ENCODE results near the gene PCBD2. TPM values are rescaled to one million over a fixed set of nuclear protein-coding genes. Genes with fewer than 3 reads are reported as not detected.

The PCBD2 gene
- total and polyA plus RNA-seq, 2 donors: 5.9 to 6.8 TPM

- Histone ChIP-seq H3K9me3 (ENCODE audit: control insufficient read depth in 2 of 2, insufficient read depth in 1 of 2, low read length in 1 of 2) (no peaks in the 10 kb centered on the region), H3K36me3 (ENCODE audit: control insufficient read depth in 2 of 2, insufficient read depth in 2 of 2, low read length in 1 of 2) (peaks cover 20 to 30% of the 10 kb centered on the region in 2 donors), H3K4me3 (ENCODE audit: low read length in 2 of 2) (no peak overlapping the region), H3K27me3 (ENCODE audit: control insufficient read depth in 2 of 2, insufficient read depth in 1 of 2, low read length in 1 of 2) (no peaks in the 10 kb centered on the region), H3K4me1 (ENCODE audit: control insufficient read depth in 2 of 2, insufficient read depth in 2 of 2, low read length in 2 of 2) (no peaks in the 10 kb centered on the region), H3K27ac (ENCODE audit: low read depth in 1 of 2, low read length in 1 of 2) (no peak overlapping the region)
- no peak for DNase-seq (ENCODE audit: low read depth in 6 of 9, low spot score in 9 of 9)
- WGBS: 97% methylated on average over 6 of the region's 6 CpGs
Observed at GRCh38 chr5:134938030-134938429, 33.1 kb downstream of the PCBD2 start.

GRCh38 chr5:134939500-134939899, 34.6 kb downstream of the PCBD2 start:
- Histone ChIP-seq H3K36me3 (ENCODE audit: control insufficient read depth in 2 of 2, insufficient read depth in 2 of 2, low read length in 1 of 2) (peaks cover 16 to 24% of the 10 kb centered on the region in 2 donors), H3K4me3 (ENCODE audit: low read length in 2 of 2) (no peak overlapping the region), H3K27me3 (ENCODE audit: control insufficient read depth in 2 of 2, insufficient read depth in 1 of 2, low read length in 1 of 2) (no peaks in the 10 kb centered on the region), H3K27ac (ENCODE audit: low read depth in 1 of 2, low read length in 1 of 2) (no peak overlapping the region), H3K9me3 (ENCODE audit: control insufficient read depth in 2 of 2, insufficient read depth in 1 of 2, low read length in 1 of 2) (no peaks in the 10 kb centered on the region), H3K4me1 (ENCODE audit: control insufficient read depth in 2 of 2, insufficient read depth in 2 of 2, low read length in 2 of 2) (no peaks in the 10 kb centered on the region)
- WGBS: 100% methylated on average over 1 of the region's 1 CpG
- no peak for DNase-seq (ENCODE audit: low read depth in 6 of 9, low spot score in 9 of 9)

GRCh38 chr5:134943547-134943946, 38.6 kb downstream of the PCBD2 start:
- peaks cover 5 to 9% of the 10 kb centered on the region in 2 donors for H3K36me3 ChIP-seq (ENCODE audit: control insufficient read depth in 2 of 2, insufficient read depth in 2 of 2, low read length in 1 of 2)
- no peak for DNase-seq (ENCODE audit: low read depth in 6 of 9, low spot score in 9 of 9)
- no peaks in the 10 kb centered on the region for H3K9me3 ChIP-seq (ENCODE audit: control insufficient read depth in 2 of 2, insufficient read depth in 1 of 2, low read length in 1 of 2)
- H3K27ac ChIP-seq (ENCODE audit: low read depth in 1 of 2, low read length in 1 of 2): no peak overlapping the region
- no peak overlapping the region for H3K4me3 ChIP-seq (ENCODE audit: low read length in 2 of 2)
- no peaks in the 10 kb centered on the region for H3K27me3 ChIP-seq (ENCODE audit: control insufficient read depth in 2 of 2, insufficient read depth in 1 of 2, low read length in 1 of 2)
- H3K4me1 ChIP-seq (ENCODE audit: control insufficient read depth in 2 of 2, insufficient read depth in 2 of 2, low read length in 2 of 2): no peaks in the 10 kb centered on the region
- 88% methylated on average over 1 of the region's 1 CpG for WGBS

GRCh38 chr5:134944630-134945029, 39.7 kb downstream of the PCBD2 start:
- H3K27me3 ChIP-seq (ENCODE audit: control insufficient read depth in 2 of 2, insufficient read depth in 1 of 2, low read length in 1 of 2): no peaks in the 10 kb centered on the region
- H3K36me3 ChIP-seq (ENCODE audit: control insufficient read depth in 2 of 2, insufficient read depth in 2 of 2, low read length in 1 of 2): peaks cover 5 to 9% of the 10 kb centered on the region in 2 donors
- no peaks in the 10 kb centered on the region for H3K9me3 ChIP-seq (ENCODE audit: control insufficient read depth in 2 of 2, insufficient read depth in 1 of 2, low read length in 1 of 2)
- WGBS: 93% methylated on average over 1 of the region's 1 CpG
- H3K27ac ChIP-seq (ENCODE audit: low read depth in 1 of 2, low read length in 1 of 2): no peak overlapping the region
- DNase-seq (ENCODE audit: low read depth in 6 of 9, low spot score in 9 of 9): no peak
- H3K4me1 ChIP-seq (ENCODE audit: control insufficient read depth in 2 of 2, insufficient read depth in 2 of 2, low read length in 2 of 2): no peaks in the 10 kb centered on the region
- H3K4me3 ChIP-seq (ENCODE audit: low read length in 2 of 2): no peak overlapping the region

- H3K9me3 ChIP-seq (ENCODE audit: control insufficient read depth in 2 of 2, insufficient read depth in 1 of 2, low read length in 1 of 2): no peaks in the 10 kb centered on the region
- H3K27me3 ChIP-seq (ENCODE audit: control insufficient read depth in 2 of 2, insufficient read depth in 1 of 2, low read length in 1 of 2): no peaks in the 10 kb centered on the region
- H3K4me3 ChIP-seq (ENCODE audit: low read length in 2 of 2): no peak overlapping the region
- DNase-seq (ENCODE audit: low read depth in 6 of 9, low spot score in 9 of 9): no peak
- no peaks in the 10 kb centered on the region for H3K4me1 ChIP-seq (ENCODE audit: control insufficient read depth in 2 of 2, insufficient read depth in 2 of 2, low read length in 2 of 2)
- peaks cover 2 to 5% of the 10 kb centered on the region in 2 donors for H3K36me3 ChIP-seq (ENCODE audit: control insufficient read depth in 2 of 2, insufficient read depth in 2 of 2, low read length in 1 of 2)
- WGBS: 96% methylated on average over 2 of the region's 2 CpGs
- H3K27ac ChIP-seq (ENCODE audit: low read depth in 1 of 2, low read length in 1 of 2): no peak overlapping the region
Observed at GRCh38 chr5:134945041-134945440, 40.1 kb downstream of the PCBD2 start.

GRCh38 chr5:134948911-134949310, 44.0 kb downstream of the PCBD2 start:
- WGBS: 95% methylated on average over 5 of the region's 5 CpGs
- Histone ChIP-seq H3K27me3 (ENCODE audit: control insufficient read depth in 2 of 2, insufficient read depth in 1 of 2, low read length in 1 of 2) (no peaks in the 10 kb centered on the region), H3K36me3 (ENCODE audit: control insufficient read depth in 2 of 2, insufficient read depth in 2 of 2, low read length in 1 of 2) (no peaks in the 10 kb centered on the region), H3K27ac (ENCODE audit: low read depth in 1 of 2, low read length in 1 of 2) (no peak overlapping the region), H3K4me1 (ENCODE audit: control insufficient read depth in 2 of 2, insufficient read depth in 2 of 2, low read length in 2 of 2) (no peaks in the 10 kb centered on the region), H3K9me3 (ENCODE audit: control insufficient read depth in 2 of 2, insufficient read depth in 1 of 2, low read length in 1 of 2) (peaks cover 0 to 7% of the 10 kb centered on the region in 2 donors), H3K4me3 (ENCODE audit: low read length in 2 of 2) (no peak overlapping the region)
- DNase-seq (ENCODE audit: low read depth in 6 of 9, low spot score in 9 of 9): no peak

- H3K36me3 ChIP-seq (ENCODE audit: control insufficient read depth in 2 of 2, insufficient read depth in 2 of 2, low read length in 1 of 2): no peaks in the 10 kb centered on the region
- no peak overlapping the region for H3K27ac ChIP-seq (ENCODE audit: low read depth in 1 of 2, low read length in 1 of 2)
- 99% methylated on average over 5 of the region's 5 CpGs for WGBS
- peaks cover 0 to 9% of the 10 kb centered on the region in 2 donors for H3K9me3 ChIP-seq (ENCODE audit: control insufficient read depth in 2 of 2, insufficient read depth in 1 of 2, low read length in 1 of 2)
- no peak for DNase-seq (ENCODE audit: low read depth in 6 of 9, low spot score in 9 of 9)
- H3K4me1 ChIP-seq (ENCODE audit: control insufficient read depth in 2 of 2, insufficient read depth in 2 of 2, low read length in 2 of 2): no peaks in the 10 kb centered on the region
- H3K4me3 ChIP-seq (ENCODE audit: low read length in 2 of 2): no peak overlapping the region
- no peaks in the 10 kb centered on the region for H3K27me3 ChIP-seq (ENCODE audit: control insufficient read depth in 2 of 2, insufficient read depth in 1 of 2, low read length in 1 of 2)
Observed at GRCh38 chr5:134949316-134949715, 44.4 kb downstream of the PCBD2 start.

- WGBS: 92% methylated on average over 4 of the region's 4 CpGs
- peaks cover 0 to 6% of the 10 kb centered on the region in 2 donors for H3K36me3 ChIP-seq (ENCODE audit: control insufficient read depth in 2 of 2, insufficient read depth in 2 of 2, low read length in 1 of 2)
- H3K9me3 ChIP-seq (ENCODE audit: control insufficient read depth in 2 of 2, insufficient read depth in 1 of 2, low read length in 1 of 2): peaks cover 0 to 14% of the 10 kb centered on the region in 2 donors
- no peaks in the 10 kb centered on the region for H3K27me3 ChIP-seq (ENCODE audit: control insufficient read depth in 2 of 2, insufficient read depth in 1 of 2, low read length in 1 of 2)
- no peak overlapping the region for H3K4me3 ChIP-seq (ENCODE audit: low read length in 2 of 2)
- H3K27ac ChIP-seq (ENCODE audit: low read depth in 1 of 2, low read length in 1 of 2): no peak overlapping the region
- peak in 1 of 9 donors; percentile 3 for DNase-seq (ENCODE audit: low read depth in 6 of 9, low spot score in 9 of 9)
- no peaks in the 10 kb centered on the region for H3K4me1 ChIP-seq (ENCODE audit: control insufficient read depth in 2 of 2, insufficient read depth in 2 of 2, low read length in 2 of 2)
Observed at GRCh38 chr5:134957920-134958608, 53.1 kb downstream of the PCBD2 start.

GRCh38 chr5:134958755-134959154, 53.8 kb downstream of the PCBD2 start:
- DNase-seq (ENCODE audit: low read depth in 6 of 9, low spot score in 9 of 9): no peak
- no peak overlapping the region for H3K4me3 ChIP-seq (ENCODE audit: low read length in 2 of 2)
- WGBS: 96% methylated on average over 3 of the region's 3 CpGs
- no peaks in the 10 kb centered on the region for H3K27me3 ChIP-seq (ENCODE audit: control insufficient read depth in 2 of 2, insufficient read depth in 1 of 2, low read length in 1 of 2)
- peaks cover 0 to under 1% of the 10 kb centered on the region in 2 donors for H3K4me1 ChIP-seq (ENCODE audit: control insufficient read depth in 2 of 2, insufficient read depth in 2 of 2, low read length in 2 of 2)
- H3K9me3 ChIP-seq (ENCODE audit: control insufficient read depth in 2 of 2, insufficient read depth in 1 of 2, low read length in 1 of 2): peaks cover 0 to 9% of the 10 kb centered on the region in 2 donors
- peaks cover 0 to 6% of the 10 kb centered on the region in 2 donors for H3K36me3 ChIP-seq (ENCODE audit: control insufficient read depth in 2 of 2, insufficient read depth in 2 of 2, low read length in 1 of 2)
- H3K27ac ChIP-seq (ENCODE audit: low read depth in 1 of 2, low read length in 1 of 2): no peak overlapping the region
